ENCODE measurements around the gene TFDP1. TPM values are rescaled to one million over a fixed set of nuclear protein-coding genes. Genes with fewer than 3 reads are reported as not detected.
"Not testable (repeated sequence)": the region's sequence is repeated elsewhere in the genome, so short reads cannot be mapped to it uniquely, and the experiment has no call there.

The TFDP1 gene
- total RNA-seq, 4 donors from 2014 or later = 55.7 to 82.1 (median 59.5) TPM

DNA sequence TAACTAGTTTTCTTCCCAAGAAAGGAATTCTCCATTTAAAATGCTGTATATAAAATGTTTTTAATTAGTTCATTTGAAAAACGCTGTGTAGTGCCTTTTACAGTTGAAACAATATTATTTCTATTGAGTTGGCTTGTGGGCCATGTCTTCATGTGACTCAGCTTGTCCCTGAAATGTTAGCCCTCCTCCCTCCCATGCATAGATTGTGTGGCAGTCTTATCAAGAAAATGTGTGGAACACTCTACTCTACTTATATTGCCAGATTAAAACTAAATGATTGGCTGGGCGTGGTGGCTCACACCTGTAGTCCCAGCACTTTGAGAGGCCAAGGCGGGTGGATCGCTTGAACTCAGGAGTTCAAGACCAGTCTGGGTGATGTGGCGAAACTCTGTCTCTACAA lies 33.4 kb downstream of the TFDP1 start:
- WGBS, 2 donors = 95 to 96% methylated on average over 2 to 4 of the region's 5 CpGs

DNA sequence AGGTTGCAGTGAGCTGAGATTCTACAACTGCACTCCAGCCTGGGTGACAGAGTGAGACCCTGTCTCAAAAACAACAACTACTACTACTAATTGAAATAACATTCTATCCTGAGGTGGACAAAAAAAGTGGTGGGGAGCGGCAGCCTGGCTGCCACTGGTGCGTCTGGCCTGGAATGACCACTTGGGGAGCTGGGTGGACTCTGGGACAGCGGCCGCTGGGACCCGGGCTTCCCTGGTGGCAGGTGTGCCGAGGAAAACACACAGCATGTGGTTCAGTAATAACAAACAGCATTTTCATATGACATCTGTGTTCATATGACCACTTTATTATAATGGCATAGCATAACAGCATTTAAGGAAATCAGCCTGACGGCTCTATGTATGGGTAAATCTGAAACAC lies 33.9 kb downstream of the TFDP1 start:
- Histone ChIP-seq H3K27ac (no peak overlapping the region), H3K4me3 (no peak overlapping the region), H3K9me3 (no peaks in the 10 kb centered on the region), H3K4me1 (no peaks in the 10 kb centered on the region), H3K27me3 (no peaks in the 10 kb centered on the region), H3K36me3 (peaks cover 0 to 83% (median 5%) of the 10 kb centered on the region in 3 donors)
- no peak for DNase-seq
- intact Hi-C loops (cut with DNase I) = no loop called here
- no peak for TF ChIP-seq POLR2A (IDR thresholded peaks at IDR 0.05)
- TF ChIP-seq, protein P1, sequence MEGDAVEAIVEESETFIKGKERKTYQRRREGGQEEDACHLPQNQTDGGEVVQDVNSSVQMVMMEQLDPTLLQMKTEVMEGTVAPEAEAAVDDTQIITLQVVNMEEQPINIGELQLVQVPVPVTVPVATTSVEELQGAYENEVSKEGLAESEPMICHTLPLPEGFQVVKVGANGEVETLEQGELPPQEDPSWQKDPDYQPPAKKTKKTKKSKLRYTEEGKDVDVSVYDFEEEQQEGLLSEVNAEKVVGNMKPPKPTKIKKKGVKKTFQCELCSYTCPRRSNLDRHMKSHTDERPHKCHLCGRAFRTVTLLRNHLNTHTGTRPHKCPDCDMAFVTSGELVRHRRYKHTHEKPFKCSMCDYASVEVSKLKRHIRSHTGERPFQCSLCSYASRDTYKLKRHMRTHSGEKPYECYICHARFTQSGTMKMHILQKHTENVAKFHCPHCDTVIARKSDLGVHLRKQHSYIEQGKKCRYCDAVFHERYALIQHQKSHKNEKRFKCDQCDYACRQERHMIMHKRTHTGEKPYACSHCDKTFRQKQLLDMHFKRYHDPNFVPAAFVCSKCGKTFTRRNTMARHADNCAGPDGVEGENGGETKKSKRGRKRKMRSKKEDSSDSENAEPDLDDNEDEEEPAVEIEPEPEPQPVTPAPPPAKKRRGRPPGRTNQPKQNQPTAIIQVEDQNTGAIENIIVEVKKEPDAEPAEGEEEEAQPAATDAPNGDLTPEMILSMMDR (IDR thresholded peaks at IDR 0.05) = no peak
- WGBS, 2 donors = 93 to 94% methylated on average over 7 of the region's 7 CpGs

More for the DNA sequence above, 33.4 kb downstream of the TFDP1 start:
- Histone ChIP-seq H3K4me1 (no peaks in the 10 kb centered on the region), H3K36me3 (peaks cover 0 to 82% (median under 1%) of the 10 kb centered on the region in 3 donors), H3K4me3 (no peak overlapping the region), H3K27ac (no peak overlapping the region), H3K27me3 (no peaks in the 10 kb centered on the region), H3K9me3 (no peaks in the 10 kb centered on the region)
- DNase-seq = no peak
- TF ChIP-seq POLR2A (IDR thresholded peaks at IDR 0.05) = no peak
- TF ChIP-seq, protein P1 (IDR thresholded peaks at IDR 0.05) = no peak
- intact Hi-C loops (cut with DNase I) = no loop called here

DNA sequence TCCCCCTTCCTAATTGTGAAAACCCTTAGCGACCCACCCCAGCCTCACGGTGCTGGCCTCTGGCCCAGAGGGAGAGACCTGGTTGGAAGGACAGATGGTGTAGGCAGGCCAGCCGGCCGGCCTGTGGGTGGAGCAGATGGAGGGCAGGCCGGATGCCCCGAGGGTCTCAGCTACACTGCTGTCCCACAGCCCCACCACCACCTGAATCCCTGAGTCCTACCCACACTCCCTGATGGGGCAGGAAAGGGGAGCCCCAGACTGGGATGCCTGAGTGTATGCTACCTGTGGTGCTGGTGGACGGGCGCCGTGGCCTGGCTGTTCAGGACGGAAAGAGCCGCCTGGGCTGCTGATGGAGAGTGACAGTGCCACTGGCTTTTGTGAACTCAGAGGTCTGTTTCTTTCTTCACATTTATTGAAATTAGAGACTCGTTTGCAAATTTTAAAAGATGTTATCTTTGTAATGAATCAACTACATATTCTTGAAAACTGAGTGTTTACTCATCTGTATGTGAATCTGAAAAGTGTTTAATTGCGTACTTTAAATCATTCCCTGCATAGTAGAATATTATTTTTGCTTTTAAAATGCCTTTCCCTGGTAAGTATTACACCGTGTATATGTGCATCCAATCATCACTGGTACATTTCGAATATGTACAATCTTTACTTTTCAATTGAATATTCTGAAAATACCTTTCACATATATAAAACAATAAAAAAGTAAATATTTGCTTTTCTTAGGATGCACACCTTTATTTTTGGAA lies 35.7 kb downstream of the TFDP1 start:
- no peaks in the 10 kb centered on the region for H3K4me1 ChIP-seq
- H3K4me3 ChIP-seq = no peak overlapping the region
- no peak for DNase-seq
- TF ChIP-seq, protein P1 (IDR thresholded peaks at IDR 0.05) = no peak
- TF ChIP-seq POLR2A (IDR thresholded peaks at IDR 0.05) = no peak
- 86 to 89% methylated on average over 9 to 10 of the region's 15 CpGs for WGBS, 2 donors
- peaks cover 0 to 88% (median 8%) of the 10 kb centered on the region in 3 donors for H3K36me3 ChIP-seq
- no peak overlapping the region for H3K27ac ChIP-seq
- intact Hi-C loops (cut with DNase I) = no loop called here
- H3K9me3 ChIP-seq = no peaks in the 10 kb centered on the region
- no peaks in the 10 kb centered on the region for H3K27me3 ChIP-seq

DNA sequence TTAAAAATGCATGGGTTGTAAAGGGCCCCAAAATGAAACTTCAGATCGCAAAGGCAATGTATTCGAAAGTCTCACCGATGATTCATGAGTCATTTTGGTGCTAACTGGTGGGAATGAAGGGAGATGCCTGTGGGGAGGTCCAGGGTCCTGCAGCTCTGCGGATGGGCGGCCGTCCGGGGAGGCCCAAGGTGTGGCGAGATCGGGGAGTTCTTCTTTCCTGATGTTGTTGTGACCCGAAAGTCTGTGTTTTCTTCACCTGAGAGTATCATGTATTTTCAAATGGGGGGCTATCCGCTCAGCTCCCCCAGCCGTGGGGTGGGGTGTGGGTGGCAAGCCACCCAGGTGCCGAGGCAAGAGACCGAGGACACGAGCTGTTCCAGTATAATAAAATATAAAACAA lies 36.5 kb downstream of the TFDP1 start:
- Histone ChIP-seq H3K4me1 (no peaks in the 10 kb centered on the region), H3K36me3 (peaks cover 0 to 82% (median 8%) of the 10 kb centered on the region in 3 donors), H3K4me3 (no peak overlapping the region), H3K27me3 (no peaks in the 10 kb centered on the region), H3K27ac (no peak overlapping the region), H3K9me3 (no peaks in the 10 kb centered on the region)
- no peak for DNase-seq
- intact Hi-C loops (cut with DNase I) = no loop called here
- TF ChIP-seq POLR2A (IDR thresholded peaks at IDR 0.05) = no peak
- WGBS, 2 donors = 94 to 97% methylated on average over 15 of the region's 15 CpGs

DNA sequence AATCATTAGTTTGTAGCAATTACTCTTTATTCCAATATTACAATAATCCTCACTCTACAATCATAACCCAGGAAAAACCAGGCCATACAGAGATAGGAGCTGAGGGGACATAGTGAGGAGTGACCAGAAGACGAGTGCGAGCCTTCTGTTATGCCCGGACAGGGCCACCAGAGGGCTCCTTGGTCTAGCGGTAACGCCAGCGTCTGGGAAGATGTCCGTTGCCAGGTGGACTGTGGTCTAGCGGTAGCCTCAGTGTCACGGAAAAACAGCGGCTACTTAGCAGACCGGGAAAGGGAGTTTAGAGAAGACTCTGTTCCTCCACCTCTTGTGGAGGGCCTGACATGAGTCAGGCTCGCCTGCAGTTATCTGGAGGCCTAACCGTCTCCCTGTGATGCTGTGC lies 36.9 kb downstream of the TFDP1 start:
- H3K9me3 ChIP-seq; H3K4me3 ChIP-seq; H3K27ac ChIP-seq; H3K4me1 ChIP-seq; H3K27me3 ChIP-seq; intact Hi-C loops (cut with DNase I); DNase-seq: not testable (repeated sequence)
- WGBS, 2 donors = 73 to 77% methylated on average over 12 to 13 of the region's 13 CpGs
- peaks cover 0 to 83% (median 8%) of the 10 kb centered on the region in 3 donors for H3K36me3 ChIP-seq
- TF ChIP-seq, protein P1 (IDR thresholded peaks at IDR 0.05) = peak in 3 of 6 experiments; percentile 22 to 33 (median 32)

DNA sequence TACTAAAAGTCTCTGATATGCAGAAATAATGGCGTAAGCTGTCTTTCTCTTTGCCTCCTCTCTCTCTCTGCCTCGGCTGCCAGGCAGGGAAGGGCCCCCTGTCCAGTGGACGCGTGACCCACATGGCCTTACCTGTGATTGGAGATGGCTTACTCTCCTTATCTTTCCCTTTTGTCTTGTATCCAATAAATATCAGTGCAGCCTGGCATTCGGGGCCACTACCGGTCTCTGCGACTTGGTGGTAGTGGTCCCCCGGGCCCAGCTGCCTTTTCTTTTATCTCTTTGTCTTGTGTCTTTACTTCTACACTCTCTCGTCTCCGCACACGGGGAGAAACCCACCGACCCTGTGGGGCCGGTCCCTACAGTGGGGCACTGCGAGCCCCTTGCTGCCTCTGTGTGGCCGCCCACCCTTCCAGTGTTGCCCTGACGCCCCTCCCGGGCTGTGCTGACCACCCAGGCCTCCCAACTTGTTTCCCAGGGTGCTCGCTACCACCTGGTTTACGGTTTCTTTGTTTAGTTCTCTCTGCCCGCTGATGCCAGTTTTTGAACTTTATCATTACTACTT lies 37.5 kb downstream of the TFDP1 start:
- H3K27ac ChIP-seq; DNase-seq; intact Hi-C loops (cut with DNase I); H3K9me3 ChIP-seq; H3K27me3 ChIP-seq; H3K4me1 ChIP-seq; H3K4me3 ChIP-seq: not testable (repeated sequence)
- 93 to 96% methylated on average over 18 to 20 of the region's 20 CpGs for WGBS, 2 donors
- H3K36me3 ChIP-seq = peaks cover 0 to 83% (median 8%) of the 10 kb centered on the region in 3 donors
